Measurements from ENCODE around the gene MGAT4B.

Gene MGAT4B

DNA sequence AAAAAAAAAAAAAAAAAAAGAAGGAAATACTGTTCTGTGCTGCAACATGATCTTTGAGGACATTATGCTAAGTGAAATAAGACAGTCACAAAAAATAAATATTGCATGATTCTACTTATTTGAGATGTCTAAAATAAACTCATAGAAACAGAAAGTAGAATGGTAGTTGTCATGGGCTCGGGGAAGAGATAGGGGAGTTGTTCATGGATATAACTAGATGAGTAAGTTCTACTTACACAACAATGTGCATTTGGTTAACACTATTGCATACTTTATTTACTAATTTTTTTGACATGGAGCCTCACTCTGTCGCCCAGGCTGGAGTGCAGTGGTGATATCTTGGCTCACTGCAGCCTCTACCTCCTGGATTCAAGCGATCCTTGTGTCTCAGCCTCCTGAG is 58.9 kb downstream of the MGAT4B start:
- no peak for DNase-seq (ENCODE audit: low read depth in 2 of 2, low spot score in 1 of 2)

Measured in stimulated activated CD8-positive, alpha-beta memory T cell treated with anti-CD3 and anti-CD28 coated beads, Interleukin-4, amount 100 ng/mL, for 4 hours (primary cell).